ENCODE results near the gene PI16.

Gene PI16

DNA sequence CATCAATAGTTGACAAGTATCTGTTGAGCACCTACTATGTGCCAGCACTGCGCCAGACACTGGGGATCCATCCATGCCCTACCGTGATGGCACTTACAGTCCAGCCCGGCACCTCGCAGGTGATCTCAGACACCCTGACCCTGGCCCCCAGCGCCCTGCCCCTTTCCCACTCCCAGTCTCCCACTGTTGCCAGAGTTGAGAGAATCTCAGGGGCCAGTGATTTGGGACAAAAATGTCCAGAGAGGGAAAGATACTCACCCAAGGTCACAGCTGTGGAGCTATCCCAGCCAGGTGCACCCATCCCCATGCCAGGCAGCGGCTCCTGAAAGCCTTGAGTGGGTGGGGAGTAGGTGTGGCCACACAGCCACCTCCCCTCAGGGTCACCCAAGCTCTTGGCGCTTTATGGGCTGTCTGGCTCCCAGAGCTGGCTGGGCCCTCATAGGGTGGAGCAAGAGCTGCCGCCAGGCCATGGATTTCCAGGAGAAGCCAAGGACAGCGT lies 3.3 kb downstream of the PI16 start:
- no peak for DNase-seq

- no peak for DNase-seq
Observed at GRCh38 chr6:36958775-36959554, 4.4 kb downstream of the PI16 start.

- no peak for DNase-seq
Observed at GRCh38 chr6:36959555-36960250, 5.2 kb downstream of the PI16 start.

- DNase-seq = no peak
Observed at GRCh38 chr6:36961441-36962435, 7.2 kb downstream of the PI16 start.

GRCh38 chr6:36962874-36963273 lies 8.3 kb downstream of the PI16 start:
- peak in 51 of 56 donors; percentile 22 to 92 (median 67) for DNase-seq

- peak in 5 of 56 donors; percentile 19 to 39 (median 26) for DNase-seq
Observed at GRCh38 chr6:36963451-36964290, 9.1 kb downstream of the PI16 start.

GRCh38 chr6:36964349-36964748 lies 9.8 kb downstream of the PI16 start:
- no peak for DNase-seq

- DNase-seq = no peak
Observed at GRCh38 chr6:36964908-36965307, 10.4 kb downstream of the PI16 start.

DNA sequence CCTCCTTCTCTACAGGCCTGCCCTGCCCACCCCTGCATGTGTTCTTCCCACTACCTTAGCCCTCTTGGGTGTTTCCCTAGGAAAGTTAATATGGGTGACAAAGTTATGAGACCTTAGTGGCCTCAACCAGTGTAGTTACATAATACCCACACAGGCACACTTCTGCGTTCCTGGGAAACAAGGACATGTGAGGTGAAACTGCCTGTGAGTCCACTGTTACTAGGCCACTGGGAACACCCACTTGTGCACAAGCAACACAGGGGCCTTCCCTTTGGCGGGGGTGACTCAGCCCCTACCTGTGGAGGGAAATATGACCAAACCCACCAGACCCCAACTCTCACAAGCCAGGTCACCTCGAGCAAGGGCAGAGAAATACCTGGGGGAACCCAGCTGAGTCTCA lies 12.8 kb downstream of the PI16 start:
- DNase-seq = no peak

- peak in 4 of 56 donors; percentile 20 to 30 (median 26) for DNase-seq
Observed at GRCh38 chr6:36967757-36968156, 13.2 kb downstream of the PI16 start.

DNA sequence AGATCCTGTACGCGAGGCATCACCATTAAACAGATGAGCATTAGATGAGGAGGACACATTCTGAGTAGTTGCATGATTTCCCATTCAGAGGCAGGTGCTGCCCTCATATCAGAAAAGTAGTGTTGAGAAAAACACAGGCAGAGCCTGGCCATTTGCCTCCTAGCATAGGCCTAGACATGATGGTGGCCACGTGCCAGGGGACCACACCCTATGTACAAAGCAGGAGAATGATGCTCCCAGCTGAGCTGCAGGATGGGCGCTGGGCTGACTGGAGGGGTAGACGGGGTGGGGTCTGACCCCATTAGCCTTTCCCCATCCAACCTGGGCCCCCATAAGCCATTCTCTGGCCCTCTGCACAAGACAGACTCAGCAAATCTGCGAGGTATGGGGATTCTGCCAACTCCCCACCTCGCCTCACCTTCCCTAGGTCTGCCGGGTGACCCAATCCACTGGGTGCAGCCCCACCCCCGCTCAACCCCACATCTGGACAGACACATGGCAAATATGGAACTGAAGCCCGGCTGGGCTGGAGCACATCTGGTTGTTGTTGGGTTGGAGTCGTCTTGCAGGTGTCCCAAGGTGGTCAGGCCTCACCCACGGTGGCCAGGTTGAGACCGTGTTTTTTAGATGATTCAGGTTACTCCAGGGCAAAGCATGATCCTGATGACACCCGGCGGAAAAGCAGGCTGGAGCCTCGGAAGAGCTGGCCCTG lies 13.9 kb downstream of the PI16 start:
- DNase-seq = no peak

DNA sequence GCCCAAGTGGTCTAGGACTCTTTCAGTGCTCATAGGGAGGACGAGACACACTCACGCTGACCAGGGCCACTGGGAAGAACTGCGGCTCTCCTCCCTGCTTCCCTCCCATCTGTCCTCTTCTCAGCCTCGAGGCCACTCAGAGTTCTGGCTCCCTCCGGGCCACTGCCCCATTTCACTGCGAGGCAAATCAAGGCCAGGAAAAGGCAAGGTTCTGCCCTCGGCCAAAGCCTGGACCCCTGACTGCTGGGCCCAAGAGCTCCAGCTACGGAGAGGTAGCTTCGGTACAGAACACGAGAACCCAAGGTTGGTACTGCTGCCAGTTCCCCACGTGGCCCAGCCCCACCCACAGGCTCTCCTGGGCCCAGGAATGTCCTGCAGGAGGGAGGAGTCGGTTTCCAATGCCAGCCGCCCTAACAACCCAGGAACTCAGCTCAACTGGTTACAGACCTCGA lies 14.7 kb downstream of the PI16 start:
- DNase-seq = no peak

- no peak for DNase-seq
Observed at GRCh38 chr6:36969988-36970891, 15.7 kb downstream of the PI16 start.

DNA sequence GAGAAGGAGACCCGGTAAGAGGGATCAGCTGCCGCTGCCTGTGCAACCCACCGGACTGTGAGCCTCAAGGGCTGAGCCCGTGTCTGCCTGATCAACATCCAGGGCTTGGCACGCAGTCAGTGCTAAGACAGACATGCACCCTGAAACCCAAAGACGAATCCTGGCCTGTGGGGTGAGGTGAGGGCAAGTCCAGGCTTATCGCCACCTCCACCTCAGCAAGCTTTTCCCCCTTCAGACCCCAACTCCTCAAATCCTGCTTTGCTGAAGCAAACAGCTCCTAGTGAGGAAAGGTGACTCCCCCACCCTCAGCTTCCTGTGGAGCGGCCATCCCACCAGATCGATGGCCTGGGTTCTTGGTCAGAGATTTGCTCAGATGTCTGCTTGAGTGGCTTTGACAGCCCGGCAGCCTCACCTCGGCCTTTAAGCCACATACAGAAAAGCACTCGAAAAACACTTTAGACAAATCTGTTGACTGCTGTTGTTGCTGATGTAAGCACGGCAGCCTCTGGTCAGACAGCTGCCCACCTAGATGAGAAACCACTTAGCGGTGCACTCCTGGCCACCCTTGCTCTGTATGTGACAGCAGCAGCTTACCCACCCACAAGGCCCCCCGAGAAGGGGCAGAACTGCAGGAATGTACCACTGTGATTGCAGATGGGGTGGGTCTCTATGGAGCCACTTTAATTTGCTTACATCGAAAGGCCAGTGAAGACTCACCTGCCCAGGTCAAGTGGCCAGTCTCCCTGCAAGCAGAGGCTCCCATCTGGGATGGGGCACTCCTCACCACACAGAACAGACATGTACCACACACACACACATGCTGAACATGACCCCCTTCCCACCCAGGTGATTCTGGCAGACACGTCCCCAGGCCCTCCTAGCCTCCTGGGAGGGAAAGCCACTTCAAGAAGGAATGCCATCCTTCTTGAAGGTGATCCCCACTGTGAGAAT lies 16.6 kb downstream of the PI16 start:
- DNase-seq = no peak

GRCh38 chr6:36971921-36972673 lies 17.6 kb downstream of the PI16 start:
- no peak for DNase-seq

DNA sequence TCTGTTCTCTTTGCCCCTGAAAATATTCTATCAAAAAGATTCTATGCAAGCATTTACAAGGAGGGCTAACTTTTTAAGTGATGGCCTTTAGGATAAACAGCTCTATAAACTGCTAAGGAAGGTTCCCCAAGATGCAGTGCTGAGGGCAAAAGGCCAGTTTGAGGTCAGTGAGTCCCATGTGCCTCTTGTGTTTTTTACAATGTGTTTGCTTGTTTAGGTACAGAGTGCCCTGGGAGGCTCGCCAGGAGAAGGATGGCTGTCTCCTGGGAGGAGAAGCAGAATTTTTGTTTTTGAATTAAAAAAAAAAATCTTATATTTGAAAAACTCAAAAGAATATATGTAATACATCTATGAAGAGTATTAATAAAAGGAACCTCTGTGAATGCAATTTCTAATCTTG lies 18.7 kb downstream of the PI16 start:
- DNase-seq = no peak

GRCh38 chr6:36973647-36974046 lies 19.1 kb downstream of the PI16 start:
- DNase-seq = no peak
